K562 (cell line): ENCODE data around the gene EVA1B. TPM values are rescaled to one million over a fixed set of nuclear protein-coding genes. Genes with fewer than 3 reads are reported as not detected.

Source experiments
- CREB5 ChIP-seq: fragments of 250-450 bp; sonication (Bioruptor Pico); IDR thresholded peaks from 2 replicates; pipeline ENCODE4 v1.5.0; 2020; ENCODE audit warnings: mild to moderate bottlenecking
- DMBX1 ChIP-seq: fragments of 250-450 bp; sonication (Bioruptor Pico); IDR thresholded peaks from 2 replicates; pipeline ENCODE4 v1.8.0; 2022; ENCODE audit warnings: inconsistent platforms, mild to moderate bottlenecking, moderate library complexity, borderline replicate concordance
- ESRRA ChIP-seq: fragments of 450-650 bp; IDR thresholded peaks from 2 replicates; pipeline ENCODE4 v1.6.1; 2014; ENCODE audit warnings: low read depth, mild to moderate bottlenecking, moderate library complexity, borderline replicate concordance
- FUS ChIP-seq: fragments of 200-400 bp; formaldehyde crosslinking; optimal IDR thresholded peaks from 2 replicates; pipeline ENCODE3; 2017; ENCODE audit warnings: low read depth, low read length
- HDAC1 ChIP-seq, 2 experiments: fragments of 450-650 bp; IDR thresholded peaks; 2 replicates each; pipeline ENCODE4 v1.6.1; 2016 to 2017; ENCODE audit warnings: inconsistent platforms in 1 of 2, mild to moderate bottlenecking in 1 of 2, moderate library complexity in 1 of 2
- HMG20A ChIP-seq: fragments of 450-650 bp; formaldehyde crosslinking; conservative IDR thresholded peaks from 2 replicates; pipeline ENCODE4 v1.4.0; 2020; ENCODE audit warnings: mild to moderate bottlenecking, mixed read lengths
- LCOR ChIP-seq: sonication (generic); formaldehyde crosslinking; IDR thresholded peaks from 2 replicates; pipeline ENCODE4 v1.8.0; 2022; ENCODE audit warnings: mild to moderate bottlenecking, missing genetic modification reagents
- MCM7 ChIP-seq, 2 experiments: fragments of 450-650 bp; IDR thresholded peaks; 2 replicates each; pipeline ENCODE4 v1.6.1; 2016 to 2018
- MTF1 ChIP-seq: fragments of 250-450 bp; sonication (Bioruptor Pico); IDR thresholded peaks from 2 replicates; pipeline ENCODE4 v1.9.0; 2021; ENCODE audit warnings: moderate library complexity, mild to moderate bottlenecking, inconsistent platforms, borderline replicate concordance
- MXD1 ChIP-seq: fragments of 250-450 bp; sonication (Bioruptor Pico); IDR thresholded peaks from 2 replicates; pipeline ENCODE4 v1.8.0; 2021; ENCODE audit warnings: borderline replicate concordance, mild to moderate bottlenecking, moderate library complexity; ENCODE audit not compliant: poor library complexity, severe bottlenecking
- PURB ChIP-seq: sonication (generic); formaldehyde crosslinking; IDR thresholded peaks from 2 replicates; pipeline ENCODE4 v1.9.0; 2021; ENCODE audit warnings: low read depth, mild to moderate bottlenecking, missing genetic modification reagents
- RUNX1 ChIP-seq: sonication (generic); IDR thresholded peaks from 2 replicates; pipeline ENCODE4 v1.6.1; 2016; ENCODE audit warnings: antibody characterized with exemption, low read depth
- SMC3 ChIP-seq: conservative IDR thresholded peaks from 2 replicates; pipeline ENCODE4 v1.6.1; 2011; ENCODE audit warnings: low read depth, low read length, improper control_type of control experiment; ENCODE audit not compliant: insufficient read depth
- STAG1 ChIP-seq: sonication (generic); formaldehyde crosslinking; IDR thresholded peaks from 2 replicates; pipeline ENCODE4 v1.5.0; 2020; ENCODE audit warnings: missing genetic modification reagents, borderline replicate concordance
- VEZF1 ChIP-seq: fragments of 200-800 bp; sonication (Bioruptor generic); IDR thresholded peaks from 2 replicates; pipeline ENCODE4 v1.6.1; 2017; ENCODE audit warnings: missing genetic modification characterization, missing compliant biosample characterization
- XRCC3 ChIP-seq: fragments of 450-650 bp; IDR thresholded peaks from 2 replicates; pipeline ENCODE4 v1.6.1; 2017; ENCODE audit warnings: mild to moderate bottlenecking, moderate library complexity
- ZNF224 ChIP-seq: sonication (generic); formaldehyde crosslinking; IDR thresholded peaks from 2 replicates; pipeline ENCODE4 v1.8.0; 2022; ENCODE audit warnings: mild to moderate bottlenecking, missing genetic modification reagents
- ZNF239 ChIP-seq: fragments of 250-450 bp; sonication (Bioruptor Pico); IDR thresholded peaks from 2 replicates; pipeline ENCODE4 v1.4.0; 2020; ENCODE audit warnings: mild to moderate bottlenecking
- ZNF449 ChIP-seq: fragments of 250-450 bp; sonication (Bioruptor Pico); IDR thresholded peaks from 2 replicates; pipeline ENCODE4 v1.8.0; 2022; ENCODE audit warnings: moderate library complexity, mild to moderate bottlenecking, inconsistent platforms
- ZNF778 ChIP-seq: fragments of 450-650 bp; formaldehyde crosslinking; IDR thresholded peaks from 2 replicates; pipeline ENCODE4 v1.4.0; 2020; ENCODE audit warnings: mild to moderate bottlenecking, moderate library complexity
- ZSCAN29 ChIP-seq: fragments of 450-650 bp; IDR thresholded peaks from 2 replicates; pipeline ENCODE4 v1.6.1; 2017
- polyA plus RNA-seq, 8 experiments: library from polyadenylated mRNA; depleted of rRNA in 4 of 8; stranded (reverse) in 5 of 8; unstranded in 3 of 8; fragments of >200 nt; fragmentation: Nextera tagmentation in 2 of 8; fragmentation: Illumina TruSeq in 1 of 8; extraction: Ambion mirVana in 2 of 8; extraction: Trizol in 1 of 8; gene quantifications; 2 replicates each; pipeline versions ENCODE4 v1.2.1 to v1.2.3, GENCODE V29; 2011 to 2014; ENCODE audit warnings: inconsistent platforms in 1 of 8, missing spikeins in 1 of 8
- total RNA-seq, 7 experiments: library from RNA; depleted of rRNA in 6 of 7; stranded (reverse); fragments of >200 nt in 6 of 7; fragmentation: Illumina TruSeq in 2 of 7; extraction: Trizol in 2 of 7; gene quantifications; 2 replicates each; pipeline versions ENCODE4 v1.2.1 to v1.2.3, GENCODE V29; 2011 to 2021; ENCODE audit warnings: low replicate concordance in 1 of 7
- TF ChIP-seq, protein P1 (sequence below): sonication (generic); formaldehyde crosslinking; IDR thresholded peaks from 2 replicates; pipeline ENCODE4 v1.4.0; 2020; ENCODE audit warnings: mild to moderate bottlenecking, missing genetic modification reagents

The EVA1B gene
- total and polyA plus RNA-seq, 9 of the 15 experiments (the other 6 are each of a cell fraction or from before 2014, with no cell fraction given), result 0.08 to 65.7 (median 2.4) TPM

- TF ChIP-seq RUNX1 (no peak), MXD1 (no peak), ZNF449 (no peak), FUS (no peak), ZNF778 (CRISPR knock-in tag) (no peak), SMC3 (no peak), XRCC3 (no peak), MCM7 (IDR thresholded peaks at IDR 0.05) (no peak), PURB (CRISPR knock-in tag) (no peak), ZNF239 (CRISPR knock-in tag) (no peak), STAG1 (CRISPR knock-in tag) (no peak), HDAC1 (IDR thresholded peaks at IDR 0.05) (no peak), MTF1 (CRISPR knock-in tag) (no peak), LCOR (CRISPR knock-in tag) (no peak), VEZF1 (no peak), CREB5 (CRISPR knock-in tag) (no peak), HMG20A (no peak), ZNF224 (CRISPR knock-in tag) (no peak), DMBX1 (CRISPR knock-in tag) (no peak), ESRRA (no peak), ZSCAN29 (no peak)
- TF ChIP-seq, protein P1, sequence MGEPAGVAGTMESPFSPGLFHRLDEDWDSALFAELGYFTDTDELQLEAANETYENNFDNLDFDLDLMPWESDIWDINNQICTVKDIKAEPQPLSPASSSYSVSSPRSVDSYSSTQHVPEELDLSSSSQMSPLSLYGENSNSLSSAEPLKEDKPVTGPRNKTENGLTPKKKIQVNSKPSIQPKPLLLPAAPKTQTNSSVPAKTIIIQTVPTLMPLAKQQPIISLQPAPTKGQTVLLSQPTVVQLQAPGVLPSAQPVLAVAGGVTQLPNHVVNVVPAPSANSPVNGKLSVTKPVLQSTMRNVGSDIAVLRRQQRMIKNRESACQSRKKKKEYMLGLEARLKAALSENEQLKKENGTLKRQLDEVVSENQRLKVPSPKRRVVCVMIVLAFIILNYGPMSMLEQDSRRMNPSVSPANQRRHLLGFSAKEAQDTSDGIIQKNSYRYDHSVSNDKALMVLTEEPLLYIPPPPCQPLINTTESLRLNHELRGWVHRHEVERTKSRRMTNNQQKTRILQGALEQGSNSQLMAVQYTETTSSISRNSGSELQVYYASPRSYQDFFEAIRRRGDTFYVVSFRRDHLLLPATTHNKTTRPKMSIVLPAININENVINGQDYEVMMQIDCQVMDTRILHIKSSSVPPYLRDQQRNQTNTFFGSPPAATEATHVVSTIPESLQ (CRISPR knock-in tag), result no peak
Observed at GRCh38 chr1:36372617-36373016, 49.2 kb upstream of the EVA1B start (continued).
